Tibial artery (tissue), 4 donors: ENCODE measurements around the gene SOX4.

Experiments used
- DNase-seq, 2 donors: peaks; one replicate each; pipeline ENCODE4 v3.0.0-alpha.2; 2019
- H3K27ac ChIP-seq, 2 donors: fragments of 200-600 bp; sonication (generic) in 1 of 2; 1 replicate in 1 of 2; 2 replicates in 1 of 2; pipeline ENCODE4 v1.5.1; 2018 to 2019; ENCODE audit warnings: mild to moderate bottlenecking in 1 of 2
- H3K27me3 ChIP-seq, 2 donors: fragments of 200-600 bp; sonication (generic) in 1 of 2; one replicate each; pipeline versions ENCODE4 v1.5.1 to v1.6.0; 2016 to 2019
- H3K36me3 ChIP-seq, 3 donors: fragments of 200-600 bp; sonication (generic) in 2 of 3; one replicate each; pipeline ENCODE4 v1.5.1; 2016 to 2019; ENCODE audit warnings: mild to moderate bottlenecking in 2 of 3
- H3K4me1 ChIP-seq, 4 donors: fragments of 200-600 bp; sonication (generic) in 2 of 4; 1 replicate in 3 of 4; 2 replicates in 1 of 4; pipeline ENCODE4 v1.5.1; 2016 to 2019
- H3K4me3 ChIP-seq, 2 donors: fragments of 200-600 bp; sonication (generic) in 1 of 2; 1 replicate in 1 of 2; 2 replicates in 1 of 2; pipeline ENCODE4 v1.5.1; 2018 to 2019; ENCODE audit warnings: mild to moderate bottlenecking in 2 of 2
- H3K9me3 ChIP-seq, 3 donors: fragments of 200-600 bp; sonication (generic) in 1 of 3; one replicate each; pipeline ENCODE4 v1.5.1; 2016 to 2019
- CTCF ChIP-seq, 2 experiments: fragments of 200-600 bp in 1 of 2; fragments of 450-650 bp in 1 of 2; IDR thresholded peaks; one replicate each; pipeline ENCODE4 v1.5.1; 2017 to 2019; ENCODE audit warnings: antibody characterized with exemption in 2 of 2, mild to moderate bottlenecking in 1 of 2, moderate library complexity in 1 of 2
- intact Hi-C: fragments of 100-400 bp; cut with DNase I; formaldehyde crosslinking; loops from one replicate; pipeline ENCODE4 v1.15.0; 2023; ENCODE audit warnings: low total_unique reads

Gene SOX4

GRCh38 chr6:21559238-21559637, 34.3 kb upstream of the SOX4 start:
- no peak for DNase-seq
- intact Hi-C loops = no loop called here
- Histone ChIP-seq H3K9me3 (peaks cover 0 to 4% (median 0%) of the 10 kb centered on the region in 3 donors), H3K4me1 (peaks cover 0 to 17% (median 4%) of the 10 kb centered on the region in 4 donors), H3K27me3 (no peaks in the 10 kb centered on the region), H3K36me3 (no peaks in the 10 kb centered on the region), H3K27ac (no peak overlapping the region), H3K4me3 (no peak overlapping the region)
- no peak for TF ChIP-seq CTCF (IDR thresholded peaks at IDR 0.05)

- no peak for DNase-seq
- Histone ChIP-seq H3K27me3 (no peaks in the 10 kb centered on the region), H3K4me1 (peaks cover 0 to 17% (median 4%) of the 10 kb centered on the region in 4 donors), H3K27ac (no peak overlapping the region), H3K9me3 (peaks cover 0 to 6% (median 0%) of the 10 kb centered on the region in 3 donors), H3K36me3 (no peaks in the 10 kb centered on the region), H3K4me3 (no peak overlapping the region)
- no peak for TF ChIP-seq CTCF (IDR thresholded peaks at IDR 0.05)
- intact Hi-C loops = no loop called here
Observed at GRCh38 chr6:21560249-21560648, 33.3 kb upstream of the SOX4 start.

- Histone ChIP-seq H3K4me1 (no peaks in the 10 kb centered on the region), H3K4me3 (no peak overlapping the region), H3K27me3 (no peaks in the 10 kb centered on the region), H3K36me3 (no peaks in the 10 kb centered on the region), H3K9me3 (peaks cover 0 to 6% (median 6%) of the 10 kb centered on the region in 3 donors), H3K27ac (no peak overlapping the region)
- DNase-seq = no peak
- intact Hi-C loops = no loop called here
- TF ChIP-seq CTCF (IDR thresholded peaks at IDR 0.05) = no peak
Observed at GRCh38 chr6:21565431-21565830, 28.1 kb upstream of the SOX4 start.

GRCh38 chr6:21578523-21578922, 15.0 kb upstream of the SOX4 start:
- Histone ChIP-seq H3K4me1 (no peaks in the 10 kb centered on the region), H3K9me3 (peaks cover 3 to 26% (median 7%) of the 10 kb centered on the region in 3 donors), H3K4me3 (no peak overlapping the region), H3K27ac (no peak overlapping the region), H3K36me3 (no peaks in the 10 kb centered on the region), H3K27me3 (no peaks in the 10 kb centered on the region)
- TF ChIP-seq CTCF (IDR thresholded peaks at IDR 0.05) = no peak
- intact Hi-C loops = no loop called here
- DNase-seq = no peak

- TF ChIP-seq CTCF (IDR thresholded peaks at IDR 0.05) = no peak
- H3K4me3 ChIP-seq = no peak overlapping the region
- no peak for DNase-seq
- H3K27me3 ChIP-seq = no peaks in the 10 kb centered on the region
- peaks cover 3 to 26% (median 7%) of the 10 kb centered on the region in 3 donors for H3K9me3 ChIP-seq
- intact Hi-C loops = no loop called here
- no peak overlapping the region for H3K27ac ChIP-seq
- H3K36me3 ChIP-seq = no peaks in the 10 kb centered on the region
- peaks cover 0 to 7% (median 5%) of the 10 kb centered on the region in 4 donors for H3K4me1 ChIP-seq
Observed at GRCh38 chr6:21582651-21583050, 10.9 kb upstream of the SOX4 start.

GRCh38 chr6:21586300-21586699, 7.3 kb upstream of the SOX4 start:
- Histone ChIP-seq H3K27ac (no peak overlapping the region), H3K27me3 (no peaks in the 10 kb centered on the region), H3K9me3 (peaks cover 0 to 4% (median 3%) of the 10 kb centered on the region in 3 donors), H3K4me3 (no peak overlapping the region), H3K4me1 (peaks cover 4 to 11% (median 8%) of the 10 kb centered on the region in 4 donors), H3K36me3 (no peaks in the 10 kb centered on the region)
- intact Hi-C loops = loop anchor here (5.0 kb wide), 1 partner anchor 1024 kb away; no protein-coding TSS in a partner anchor
- DNase-seq = no peak
- TF ChIP-seq CTCF (IDR thresholded peaks at IDR 0.05) = no peak
